OCI-LY7 (cell line): ENCODE measurements around the gene SPOCK1.

ENCODE experiments used
- CTCF ChIP-seq: fragments of 200-600 bp; sonication (generic); conservative IDR thresholded peaks from 2 replicates; pipeline ENCODE4 v1.5.1; 2014; ENCODE audit warnings: mild to moderate bottlenecking, antibody characterized with exemption, low read length, moderate library complexity, mixed read lengths
- EZH2phosphoT487 ChIP-seq: fragments of 200-600 bp; sonication (generic); IDR thresholded peaks from 2 replicates; pipeline ENCODE4 v1.6.1; 2018; ENCODE audit warnings: low read depth, borderline replicate concordance, mild to moderate bottlenecking, mixed run types, antibody characterized with exemption, low read length, moderate library complexity, mixed read lengths

- TF ChIP-seq EZH2phosphoT487 (no peak), CTCF (no peak)
Measured at GRCh38 chr5:137098663-137099062, 400.5 kb downstream of the SPOCK1 start.
